GM13976 (cell line): ENCODE data around the gene AQR.
"Not testable (repeated sequence)": the region's sequence is repeated elsewhere in the genome, so short reads cannot be mapped to it uniquely, and the experiment has no call there.

ENCODE experiments used
- DNase-seq: peaks from one replicate; pipeline ENCODE4 v3.0.0; 2012; ENCODE audit warnings: low spot score
- CTCF ChIP-seq: IDR thresholded peaks from 2 replicates; pipeline ENCODE4 v1.5.1; 2012; ENCODE audit warnings: borderline replicate concordance, mild to moderate bottlenecking; ENCODE audit not compliant: insufficient read depth; ENCODE audit errors: extremely low read depth, missing control alignments, control extremely low read depth
- in situ Hi-C: fragments of 300-500 bp; cut with MboI; formaldehyde crosslinking; loops from one replicate; pipeline ENCODE4 v1.12.0; 2022; ENCODE audit warnings: low sequenced_read_pairs, mixed read lengths, inconsistent platforms; ENCODE audit not compliant: unreplicated experiment

AQR gene

GRCh38 chr15:34808016-34808415 lies 161.5 kb downstream of the AQR start:
- in situ Hi-C loops: no loop called here
- TF ChIP-seq CTCF: no peak
- DNase-seq: no peak

- DNase-seq, in situ Hi-C loops: not testable (repeated sequence)
Observed at GRCh38 chr15:34807241-34807640, 162.3 kb downstream of the AQR start.

GRCh38 chr15:34804776-34805175 lies 164.8 kb downstream of the AQR start:
- DNase-seq: no peak
- TF ChIP-seq CTCF: no peak
- in situ Hi-C loops: no loop called here

GRCh38 chr15:34804113-34804512 lies 165.4 kb downstream of the AQR start:
- in situ Hi-C loops: no loop called here
- TF ChIP-seq CTCF: no peak
- no peak for DNase-seq

- TF ChIP-seq CTCF: no peak
- in situ Hi-C loops: no loop called here
- no peak for DNase-seq
Observed at GRCh38 chr15:34802803-34803750, 166.5 kb downstream of the AQR start.

- TF ChIP-seq CTCF: no peak
- in situ Hi-C loops: no loop called here
- no peak for DNase-seq
Observed at GRCh38 chr15:34802371-34802770, 167.2 kb downstream of the AQR start.
